Stimulated activated CD8-positive, alpha-beta memory T cell treated with anti-CD3 and anti-CD28 coated beads, Interleukin-15, amount 100 ng/mL, for 48 hours (primary cell): Measurements from ENCODE around the gene PPIP5K2.
"Not testable (repeated sequence)": the region's sequence is repeated elsewhere in the genome, so short reads cannot be mapped to it uniquely, and the experiment has no call there.

Experiments used
- DNase-seq, 2 donors: peaks; one replicate each; pipeline ENCODE4 v3.0.0-alpha.2; 2020; ENCODE audit warnings: low read depth in 2 of 2

The PPIP5K2 gene

DNA sequence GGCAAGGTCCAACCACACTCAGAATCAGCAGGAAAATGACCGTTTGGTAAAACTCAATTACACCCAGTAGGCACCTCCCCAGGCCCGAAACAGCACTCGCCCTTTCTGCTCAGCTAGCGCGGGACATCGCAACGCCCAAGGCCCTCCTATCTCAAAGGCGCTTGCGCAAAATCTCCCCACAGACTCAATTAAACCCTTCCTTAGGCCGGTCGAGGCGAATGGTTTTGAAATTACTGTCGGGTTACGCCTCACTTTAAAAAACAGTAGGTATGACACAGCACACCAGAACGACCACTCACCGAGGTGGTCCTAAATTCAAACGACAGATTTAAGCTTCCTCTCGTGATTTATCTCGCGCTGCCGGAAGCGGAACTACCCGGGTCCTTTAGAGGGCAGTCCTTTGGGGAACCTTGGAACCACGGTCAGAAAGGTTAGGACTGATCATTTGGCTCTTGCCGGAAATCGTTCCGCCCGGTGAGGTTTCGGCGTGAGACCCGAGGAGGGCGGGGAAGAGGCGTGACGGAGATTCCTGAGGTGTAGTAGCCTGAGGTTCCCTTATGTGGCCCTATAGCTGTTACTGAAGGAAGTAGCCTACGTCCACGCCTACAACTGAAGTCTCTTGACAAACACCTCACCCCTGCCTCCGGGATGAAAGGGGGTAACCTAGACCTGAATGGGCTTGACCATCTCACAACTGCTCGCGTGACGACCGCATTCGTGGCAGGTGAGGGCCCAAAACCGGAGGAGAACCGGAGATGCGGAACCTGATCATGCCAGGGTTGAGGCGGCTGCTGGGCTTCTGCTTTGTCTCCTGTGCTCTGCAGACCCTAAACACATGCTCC is at the start of gene PPIP5K2, which contains the start of gene GIN1:
TSS of gene PPIP5K2 (plus strand) at position 537 of the 842 bp plus-strand sequence. CDS start 9,289 bp downstream, outside the sequence.
TSS of gene GIN1 (minus strand) at position 374 of the 842 bp plus-strand sequence. CDS start 11,431 bp downstream, outside the sequence.
- DNase-seq: peak; percentile 92 to 95

DNA sequence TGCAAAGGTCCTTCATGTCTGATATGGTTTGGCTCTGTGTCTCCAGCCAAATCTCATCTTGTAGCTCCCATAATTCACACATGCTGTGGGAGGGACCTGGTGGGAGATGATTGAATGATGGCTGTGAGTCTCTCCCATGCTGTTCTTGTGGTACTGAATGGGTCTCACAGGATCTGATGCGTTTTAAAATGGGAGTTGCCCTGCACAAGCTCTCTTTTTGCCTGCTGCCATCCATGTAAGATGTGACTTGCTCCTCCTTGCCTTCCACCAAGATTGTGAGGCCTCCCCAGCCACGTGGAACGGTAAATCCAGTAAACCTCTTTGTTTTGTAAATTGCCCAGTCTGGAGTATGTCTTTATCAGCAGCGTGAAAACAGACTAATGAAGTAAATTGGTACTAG is 46.6 kb upstream of the PPIP5K2 start:
- not testable (repeated sequence) for DNase-seq

DNA sequence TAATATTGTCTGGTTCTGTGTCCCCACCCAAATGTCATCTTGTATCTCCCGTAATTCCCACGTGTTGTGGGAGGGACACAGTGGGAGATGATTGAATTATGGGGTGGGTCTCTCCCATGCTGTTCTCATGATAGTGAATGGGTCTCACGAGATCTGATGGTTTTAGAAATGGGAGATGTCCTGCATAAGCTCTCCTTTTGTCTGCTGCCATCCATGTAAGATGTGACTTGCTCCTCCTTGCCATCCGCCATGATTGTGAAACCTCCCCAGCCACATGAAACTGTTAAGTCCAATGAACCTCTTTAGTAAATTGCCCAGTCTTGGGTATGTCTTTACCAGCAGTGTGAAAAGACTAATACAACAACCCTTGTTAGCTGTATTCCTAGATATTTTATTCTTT is 44.7 kb upstream of the PPIP5K2 start:
- no peak for DNase-seq

DNA sequence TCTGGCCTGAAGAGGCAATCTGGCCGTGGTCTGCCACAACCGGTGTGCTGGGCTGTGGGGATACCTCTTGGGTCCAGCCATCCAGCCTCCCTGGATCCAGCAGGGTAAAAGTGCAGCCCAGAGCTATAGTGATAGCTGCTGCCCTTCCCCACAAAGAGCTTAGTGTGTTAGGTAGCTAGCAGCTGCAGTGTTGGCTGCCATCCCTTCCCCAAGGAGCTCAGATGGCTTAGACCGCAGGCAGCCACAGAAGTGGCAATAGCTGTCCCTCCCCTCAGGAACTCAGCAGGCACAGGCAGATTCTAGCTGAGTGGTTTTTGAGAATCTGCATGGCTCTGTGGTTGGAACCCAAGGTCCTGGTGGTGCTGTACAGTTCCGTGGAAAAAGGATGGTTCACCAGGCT is 40.3 kb upstream of the PPIP5K2 start:
- DNase-seq: no peak

DNA sequence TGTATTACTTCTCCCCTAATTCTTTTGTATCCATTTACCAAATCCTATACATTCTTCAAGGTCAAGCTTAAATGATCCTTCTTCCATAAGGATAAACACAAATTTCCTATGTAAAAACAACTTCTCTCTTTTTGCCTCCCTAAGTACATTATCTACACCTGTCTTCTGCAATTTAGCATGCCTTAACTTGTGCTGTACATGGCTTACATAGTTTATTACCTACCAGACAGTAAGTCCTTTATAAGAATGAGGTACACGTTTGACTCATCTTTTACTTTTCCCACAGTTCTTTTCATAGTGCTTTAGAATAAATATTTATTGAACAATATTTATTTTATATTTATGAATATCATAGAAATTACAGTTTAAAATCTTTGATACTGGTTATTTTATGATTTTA is 33.6 kb upstream of the PPIP5K2 start:
- DNase-seq: no peak

DNA sequence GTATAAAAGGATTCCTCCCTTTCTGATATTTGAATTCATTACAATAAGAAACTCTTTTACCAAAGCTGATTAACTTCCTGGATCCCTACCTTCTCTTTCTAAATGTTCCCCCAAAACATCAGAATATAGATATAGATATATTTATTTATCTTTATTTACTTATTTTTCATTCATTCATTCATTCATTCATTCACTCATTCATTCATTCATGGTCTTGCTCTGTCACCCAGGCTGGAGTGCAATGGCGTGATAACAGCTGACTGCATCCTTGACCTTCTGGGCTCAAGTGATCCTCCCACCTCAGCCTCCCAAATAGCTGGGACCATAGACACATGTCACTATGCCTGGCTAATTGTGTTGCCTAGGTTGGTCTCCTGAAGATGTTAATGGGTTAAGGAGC is 30.8 kb upstream of the PPIP5K2 start:
- DNase-seq: no peak

DNA sequence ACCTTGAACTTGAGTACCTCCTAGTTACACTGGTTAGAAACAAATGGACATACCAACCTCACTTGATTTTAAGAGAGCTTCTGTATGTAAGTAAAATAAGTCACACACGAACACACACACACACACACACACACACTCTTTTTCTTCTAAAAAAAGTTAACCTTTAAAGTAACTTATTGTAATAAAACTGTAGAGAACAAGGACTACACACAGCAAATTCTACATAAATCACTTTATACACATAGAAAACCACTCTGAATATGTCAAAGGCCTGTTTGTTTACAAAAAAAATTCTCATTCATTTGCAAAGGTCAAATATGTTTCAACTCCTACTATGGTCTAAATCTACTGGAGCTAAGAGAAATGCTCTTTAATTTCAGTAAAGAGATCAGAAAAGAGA is 29.3 kb upstream of the PPIP5K2 start:
- no peak for DNase-seq

DNA sequence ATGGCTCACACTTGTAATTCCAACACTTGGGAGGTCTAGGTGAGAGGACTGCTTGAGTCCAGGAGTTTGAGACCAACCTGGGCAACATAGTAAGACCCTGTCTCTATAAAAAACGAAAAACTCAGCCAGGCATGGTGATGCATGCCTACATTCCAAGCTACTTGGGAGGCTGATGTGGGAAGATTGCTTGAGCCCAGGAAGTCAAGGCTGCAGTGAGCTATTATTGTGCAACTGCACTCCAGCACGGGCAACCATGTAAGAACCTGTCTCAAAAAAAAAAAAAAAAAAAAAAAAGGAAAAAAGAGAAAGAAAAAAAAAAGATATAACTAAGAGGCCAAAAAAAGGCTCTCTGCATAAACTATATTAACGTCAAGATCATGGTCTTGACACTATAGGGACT is 27.4 kb upstream of the PPIP5K2 start:
- no peak for DNase-seq

DNA sequence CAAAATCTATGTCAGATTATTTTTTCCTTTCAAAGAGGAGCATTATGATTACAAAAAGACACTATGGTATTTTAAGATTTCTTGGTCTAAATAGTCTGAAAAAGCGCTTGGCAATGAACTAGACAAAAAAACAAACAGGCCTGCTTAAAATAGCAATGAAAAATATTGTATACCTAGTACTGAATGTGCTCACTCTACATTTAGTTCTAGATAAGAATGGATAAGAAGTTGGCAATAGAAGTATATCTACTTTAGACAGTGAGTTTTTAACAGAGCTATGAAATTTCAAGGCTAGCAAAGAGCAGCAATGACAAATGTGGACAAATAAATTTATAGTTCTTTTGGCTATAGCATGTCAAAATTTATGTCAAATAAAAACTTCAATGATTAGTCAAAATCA is 26.4 kb upstream of the PPIP5K2 start:
- DNase-seq: no peak

DNA sequence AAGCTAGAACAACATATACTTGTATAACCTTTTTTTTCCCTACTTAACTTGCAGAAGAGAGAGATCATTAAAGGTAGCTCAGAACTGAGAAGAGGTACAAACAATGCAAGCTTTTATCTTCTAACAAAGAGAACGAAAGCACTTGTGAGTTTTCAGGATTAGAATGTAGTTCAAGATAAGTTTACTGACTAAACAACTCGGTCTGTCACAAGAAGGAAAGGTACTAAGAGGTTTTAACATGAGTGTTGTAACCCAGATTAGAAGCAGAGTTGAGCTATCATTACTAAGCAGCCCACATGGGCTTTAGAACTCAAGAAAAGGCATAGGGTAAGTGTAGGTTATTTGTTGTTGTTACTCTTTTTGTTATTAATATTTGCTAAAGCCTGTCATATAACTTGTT is 25.4 kb upstream of the PPIP5K2 start:
- DNase-seq: no peak

DNA sequence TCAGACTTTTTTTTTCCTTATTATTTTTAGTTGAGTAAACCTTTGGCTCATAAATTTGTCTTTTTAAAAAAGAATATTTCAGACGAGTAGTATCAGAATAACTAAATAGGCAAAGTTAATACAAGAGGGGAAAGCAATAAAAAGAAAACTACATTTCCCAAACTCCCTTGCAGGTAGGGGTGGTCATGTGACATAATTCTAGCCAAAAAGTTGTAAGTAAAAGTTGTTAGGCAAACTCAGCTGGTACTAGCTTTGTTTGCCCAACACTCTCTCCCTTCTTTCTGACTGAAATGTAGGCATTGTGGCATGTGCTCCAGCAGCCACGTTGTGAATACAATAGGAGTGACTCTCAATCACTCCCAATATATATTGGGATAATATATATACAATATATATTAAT is 21.1 kb upstream of the PPIP5K2 start:
- DNase-seq: no peak

DNA sequence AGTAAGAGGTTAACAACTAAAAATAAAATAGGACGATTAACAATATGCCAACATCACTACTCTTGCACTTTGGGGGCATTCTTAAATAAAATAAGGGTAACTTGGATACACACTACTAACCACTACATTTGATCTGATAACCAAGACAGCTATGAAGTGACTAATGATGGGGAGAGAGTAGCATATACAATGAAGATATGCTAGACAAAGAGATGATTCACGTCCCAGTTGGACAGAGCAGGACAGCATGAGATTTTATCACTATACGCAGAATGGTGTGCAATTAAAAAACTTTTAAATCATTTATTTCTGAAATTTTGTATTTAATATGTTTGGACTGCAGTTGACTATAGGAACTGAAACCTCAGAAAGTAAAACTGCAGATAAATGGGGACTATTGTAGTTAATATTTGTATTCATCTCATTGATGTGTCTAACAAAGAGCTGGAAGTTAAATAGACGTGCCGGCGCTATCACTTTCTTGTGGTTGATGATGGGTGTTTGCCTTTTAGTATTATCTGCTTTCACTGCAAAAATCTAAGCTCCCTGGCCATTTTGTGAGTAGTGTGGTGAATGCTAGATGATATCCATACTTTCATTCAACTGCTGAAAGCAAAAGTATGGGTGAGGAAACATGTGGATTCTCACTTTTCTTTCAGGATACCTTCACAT is 18.9 kb upstream of the PPIP5K2 start:
- no peak for DNase-seq

DNA sequence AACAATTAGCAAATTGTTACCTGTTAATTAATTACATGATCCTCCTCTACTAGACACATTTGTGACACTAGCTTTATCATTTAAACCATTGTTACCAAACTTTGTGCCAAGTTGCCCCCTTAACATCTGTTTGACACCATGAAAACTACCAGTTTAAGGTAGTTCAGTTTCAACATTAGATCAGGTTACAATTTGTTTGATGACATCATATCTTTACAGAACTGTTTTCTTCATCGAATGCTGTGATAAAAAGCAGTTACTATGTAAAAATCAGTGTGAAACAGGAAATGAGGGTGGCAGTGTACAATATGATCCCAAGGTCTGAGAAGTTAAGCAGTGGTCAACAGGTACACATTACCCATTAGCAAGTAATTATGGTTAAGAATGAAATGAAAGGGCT is 17.9 kb upstream of the PPIP5K2 start:
- no peak for DNase-seq

DNA sequence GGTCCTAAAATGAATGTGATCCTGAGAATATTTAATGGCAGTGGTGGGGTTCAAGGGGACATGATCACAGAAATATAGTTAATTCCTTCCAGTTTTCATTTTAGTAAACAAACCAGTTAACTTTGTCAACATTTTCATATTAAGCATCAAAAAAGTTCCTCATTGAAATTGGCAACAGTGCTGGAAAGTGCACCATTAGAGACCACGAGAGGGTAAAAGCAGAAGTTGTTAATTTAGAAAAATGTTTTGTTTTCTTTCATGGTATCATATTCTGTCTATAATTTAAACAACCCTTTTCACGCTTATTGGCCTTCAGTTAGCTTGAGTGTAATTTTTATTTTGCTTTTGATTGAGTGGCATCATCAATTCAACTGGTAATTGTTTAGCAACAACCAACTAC is 12.0 kb upstream of the PPIP5K2 start:
- no peak for DNase-seq

DNA sequence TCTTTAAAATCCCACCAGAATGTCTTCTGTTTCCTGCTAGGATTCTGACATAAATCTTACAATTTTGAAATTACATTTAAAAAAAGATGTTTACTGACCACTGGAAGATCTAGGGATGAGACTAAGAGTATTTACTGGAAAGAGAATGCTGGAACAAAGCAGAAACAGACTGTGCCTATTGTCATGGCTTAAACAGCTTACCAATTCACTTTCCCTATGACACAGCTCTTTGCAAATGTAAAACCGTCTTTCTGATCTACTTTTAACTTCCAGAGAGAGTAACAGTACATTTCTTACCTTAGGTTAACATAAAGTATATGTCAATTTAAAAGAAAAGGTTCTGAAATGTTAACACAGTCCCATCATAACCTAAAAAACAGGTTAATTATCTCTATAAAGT is 10.8 kb upstream of the PPIP5K2 start:
- DNase-seq: no peak

DNA sequence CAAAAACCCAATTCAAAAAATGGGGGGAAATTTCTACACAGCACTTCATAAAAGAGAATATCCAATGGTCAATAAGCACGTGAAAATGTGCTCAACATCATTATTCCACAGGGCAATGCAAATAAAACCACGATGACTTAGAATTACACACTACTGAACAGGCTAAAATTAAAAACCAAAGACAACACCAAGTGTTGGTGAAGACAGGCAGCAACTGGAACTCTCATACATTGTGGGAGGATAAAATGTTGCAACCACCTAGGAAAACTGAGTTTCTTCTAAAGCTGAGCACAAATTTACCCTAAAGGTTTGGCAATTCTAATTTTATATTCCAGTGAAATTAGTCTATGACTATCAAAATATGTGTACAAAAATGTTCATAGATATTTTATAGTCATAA is 9.7 kb upstream of the PPIP5K2 start:
- no peak for DNase-seq

DNA sequence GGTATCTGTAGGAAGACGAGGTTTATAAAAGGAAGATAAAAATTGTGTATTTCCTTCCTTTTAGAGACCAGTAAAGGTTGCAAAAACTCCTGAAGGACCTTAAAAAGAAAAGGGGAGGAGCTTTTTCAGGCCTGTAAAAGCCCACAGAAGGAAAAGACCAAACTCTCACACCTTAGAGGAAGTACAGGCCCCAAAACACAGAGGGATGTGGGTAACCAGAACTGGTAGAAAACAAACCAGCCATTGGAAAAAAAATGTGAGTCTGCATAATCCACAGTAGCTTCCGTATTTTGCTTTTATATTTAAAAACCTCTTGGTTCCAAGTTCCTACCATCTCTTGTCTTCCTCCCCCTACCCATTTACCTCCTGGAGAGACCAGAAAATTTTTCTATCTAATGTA is 8.6 kb upstream of the PPIP5K2 start:
- no peak for DNase-seq

DNA sequence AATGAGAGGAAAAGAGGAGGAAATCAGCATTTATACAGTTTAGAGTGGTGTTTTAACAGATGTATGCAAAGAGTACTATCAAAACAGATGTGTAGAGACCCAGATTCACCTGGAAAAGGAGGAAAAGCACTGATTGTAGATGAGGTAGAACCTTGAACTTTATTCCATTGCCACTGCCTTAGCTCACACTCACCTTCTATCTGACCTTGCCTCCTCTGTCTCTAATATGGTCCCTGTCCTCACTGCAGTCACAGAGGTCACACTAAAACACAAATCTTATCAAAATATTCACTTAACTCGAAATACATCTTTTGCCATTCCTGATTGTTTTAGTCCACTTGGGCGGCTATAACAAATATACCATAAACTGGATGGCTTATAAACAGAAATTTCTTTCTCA is 7.2 kb upstream of the PPIP5K2 start:
- DNase-seq: no peak

DNA sequence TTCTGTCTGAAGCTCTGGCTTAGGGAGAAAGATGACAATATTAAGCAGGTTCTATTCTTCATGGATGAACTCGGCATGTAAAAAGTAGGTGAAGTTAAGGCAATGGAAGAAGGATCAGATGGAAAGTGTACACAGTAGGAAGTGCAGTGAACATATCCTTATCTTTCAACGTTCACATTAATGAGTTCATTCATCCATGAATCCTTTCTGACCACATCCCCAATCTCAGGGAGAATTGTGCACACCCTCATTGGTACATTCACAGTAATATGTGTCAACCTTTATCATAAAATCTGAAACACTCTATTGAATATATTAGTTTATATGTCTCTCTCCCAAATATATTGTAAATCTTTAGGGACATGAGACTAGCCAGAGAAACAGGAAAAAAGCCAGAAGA is 5.7 kb upstream of the PPIP5K2 start:
- DNase-seq: no peak

DNA sequence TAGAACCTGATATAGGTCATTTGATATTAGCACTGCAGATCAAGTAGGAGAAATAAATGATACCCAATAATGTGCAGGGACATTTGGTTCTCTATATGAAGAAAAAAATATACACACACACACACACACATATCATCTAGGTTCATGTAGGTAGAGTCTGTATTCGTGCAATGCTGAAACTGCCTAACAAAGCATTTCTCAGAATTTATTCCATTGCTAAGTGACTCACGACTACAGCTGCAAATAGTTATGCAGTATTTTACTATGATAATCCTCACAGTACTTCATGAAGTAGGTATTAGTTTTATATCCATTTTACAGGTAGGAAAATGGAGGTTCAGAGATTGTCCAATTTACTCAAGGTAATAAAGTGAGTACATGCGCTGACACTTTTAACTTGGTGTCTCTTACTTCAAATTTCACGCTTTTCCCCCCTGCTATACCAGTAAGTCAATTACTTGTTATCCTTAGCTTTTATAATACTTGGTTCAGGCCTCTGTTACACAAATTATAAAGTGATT is 2.6 kb upstream of the PPIP5K2 start:
- no peak for DNase-seq

DNA sequence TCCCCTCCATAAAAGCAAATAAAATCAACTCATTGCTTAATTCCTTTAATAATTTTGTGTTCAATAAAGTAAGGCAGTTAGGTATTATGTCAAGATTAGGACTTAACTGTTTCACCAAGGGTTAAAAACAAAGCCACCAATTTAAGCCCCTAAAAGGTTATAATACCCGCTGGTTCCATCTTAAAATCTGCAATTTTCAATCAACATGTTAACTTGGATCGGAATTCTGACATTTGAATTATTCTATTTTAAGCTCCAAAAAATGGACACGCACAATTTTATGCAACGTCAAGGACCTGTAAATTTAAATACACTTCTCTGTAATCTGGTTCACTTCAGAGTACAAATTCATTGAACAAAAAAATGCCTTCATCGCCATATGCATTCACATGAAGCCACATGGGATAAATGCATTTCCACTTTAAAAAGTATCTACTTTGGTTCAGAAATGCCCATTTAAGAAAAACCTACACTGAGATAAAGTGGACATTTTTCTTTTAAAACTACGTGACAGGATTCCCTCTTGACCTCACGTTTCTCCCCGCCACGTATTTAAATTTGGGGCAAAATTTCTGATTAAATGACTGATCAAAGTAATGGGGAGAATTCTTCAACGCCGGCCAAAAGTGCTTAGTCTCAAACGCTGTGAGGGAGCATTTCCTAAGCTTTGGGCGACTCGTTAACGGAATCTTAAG is 884 bp upstream of the PPIP5K2 start:
- no peak for DNase-seq

DNA sequence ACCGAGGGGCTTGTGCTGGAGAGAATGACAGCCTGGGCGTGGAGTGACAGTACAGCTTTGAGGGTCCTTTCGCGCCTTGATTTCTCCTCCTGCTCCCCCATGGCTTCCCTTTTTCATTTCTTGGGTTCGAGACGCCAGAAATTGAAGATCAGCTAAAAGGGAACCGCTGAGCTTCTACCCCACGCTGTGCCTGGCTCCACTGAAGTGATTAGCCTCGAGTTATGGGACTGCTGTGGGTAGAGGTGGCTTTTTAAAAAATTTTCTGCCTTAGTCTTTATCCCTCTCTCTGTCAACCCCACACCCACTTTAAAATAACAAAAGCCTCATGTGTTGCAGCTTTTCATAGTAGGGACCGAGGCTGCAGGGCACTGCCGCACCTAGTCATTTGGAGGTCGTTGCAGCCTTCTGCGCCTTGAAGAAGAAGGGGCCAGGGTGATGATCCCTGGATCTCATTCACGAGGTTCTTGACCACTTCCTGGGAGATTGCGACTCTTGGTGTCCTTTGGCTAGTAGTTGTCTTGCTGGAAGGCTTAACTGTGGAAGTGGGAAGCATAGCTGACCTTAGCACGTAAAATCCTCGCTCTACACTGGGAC is 603 bp downstream of the PPIP5K2 start:
- DNase-seq: no peak
